GM19099 (cell line): ENCODE results near the gene JADE3.

Source experiments
- POLR2A ChIP-seq: IDR thresholded peaks from 3 replicates; pipeline ENCODE4 v1.6.1; 2011; ENCODE audit warnings: low read depth; ENCODE audit not compliant: insufficient read length; ENCODE audit errors: extremely low read depth

The JADE3 gene

DNA sequence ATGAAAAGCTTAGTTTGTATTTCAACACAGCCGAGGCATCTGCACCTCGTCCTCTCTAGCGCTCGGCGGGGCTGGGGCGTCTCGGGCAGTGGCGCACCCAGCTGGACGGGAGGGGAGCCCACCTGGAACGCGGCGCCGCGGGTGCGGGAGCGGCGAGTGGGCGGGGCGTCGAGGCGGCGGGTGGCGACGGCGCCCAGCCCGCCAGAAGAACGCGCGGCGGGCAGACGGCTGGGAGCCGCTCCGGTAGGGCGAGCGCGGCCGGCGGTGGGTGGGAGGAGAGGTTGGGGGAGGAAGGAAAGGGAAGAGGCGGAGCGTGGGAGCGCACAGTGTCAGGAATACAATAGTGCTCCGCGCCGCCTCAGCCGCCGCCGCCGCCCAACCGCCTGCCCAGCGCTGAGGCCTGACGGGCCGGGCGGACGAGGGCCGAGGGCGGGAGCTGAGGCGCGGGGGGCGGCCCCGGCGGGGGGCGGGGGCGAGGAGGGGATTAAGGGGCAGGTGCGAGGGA lies at the start of gene JADE3:
TSS of gene JADE3 (plus strand) at position 324 of the 505 bp plus-strand sequence. CDS start 72,474 bp downstream, outside the sequence.
- no peak for TF ChIP-seq POLR2A

DNA sequence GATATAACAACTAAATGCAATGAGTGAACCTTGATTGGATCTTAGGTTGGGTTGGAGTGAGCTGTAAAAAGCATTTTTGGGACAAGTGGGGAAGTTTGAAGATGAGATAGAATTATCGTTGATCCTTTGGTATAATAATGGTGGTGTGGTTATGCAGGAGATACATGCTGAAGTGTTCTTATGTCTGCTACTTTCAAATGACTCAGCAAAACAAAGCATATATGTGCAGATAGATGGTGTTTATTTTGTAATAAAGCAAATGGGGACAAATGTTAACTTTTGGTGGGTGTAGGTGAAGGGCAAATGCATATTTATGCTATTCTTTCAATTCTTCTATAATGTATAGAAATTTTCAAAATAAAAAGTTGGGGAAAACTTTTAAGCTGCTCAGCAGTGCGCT lies 49.1 kb upstream of the JADE3 start:
- TF ChIP-seq POLR2A: no peak

DNA sequence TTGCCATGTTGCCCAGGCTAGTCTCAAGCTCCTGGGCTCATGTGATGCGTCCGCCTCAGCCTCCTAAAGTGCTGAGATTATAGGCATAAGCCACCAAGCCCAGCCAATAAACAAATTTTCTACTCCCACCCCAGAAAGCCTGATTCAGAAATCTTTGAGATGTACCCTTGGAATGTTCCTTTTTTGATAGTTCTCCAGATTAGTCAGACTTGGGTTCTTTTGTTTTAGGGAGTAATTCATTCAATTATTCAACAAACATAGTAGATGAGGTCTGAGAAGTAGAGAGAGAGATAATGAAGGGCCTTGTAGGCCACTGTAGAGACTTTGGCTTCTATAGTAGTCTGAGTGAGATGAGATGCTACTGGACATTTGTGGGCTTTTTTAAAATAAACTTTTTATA lies 47.6 kb upstream of the JADE3 start:
- TF ChIP-seq POLR2A: no peak

DNA sequence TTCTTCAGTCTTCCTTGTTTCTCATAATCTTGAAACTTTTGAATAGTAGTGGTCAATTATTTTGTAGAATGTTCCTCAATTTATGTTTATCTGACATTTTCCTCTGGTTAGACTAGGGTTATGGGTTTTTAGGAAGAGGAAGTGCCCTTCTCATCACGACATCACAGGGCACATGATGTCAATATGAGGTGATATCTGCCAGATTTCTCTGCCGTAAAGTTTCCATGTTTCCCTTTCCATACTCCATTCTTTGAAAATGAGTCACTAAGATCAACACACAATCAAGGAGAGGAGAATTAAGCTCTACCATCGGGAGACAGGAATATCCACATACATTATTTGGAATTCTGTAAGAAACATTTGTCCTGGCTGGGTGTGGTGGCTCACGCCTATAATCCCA lies 46.9 kb upstream of the JADE3 start:
- no peak for TF ChIP-seq POLR2A

DNA sequence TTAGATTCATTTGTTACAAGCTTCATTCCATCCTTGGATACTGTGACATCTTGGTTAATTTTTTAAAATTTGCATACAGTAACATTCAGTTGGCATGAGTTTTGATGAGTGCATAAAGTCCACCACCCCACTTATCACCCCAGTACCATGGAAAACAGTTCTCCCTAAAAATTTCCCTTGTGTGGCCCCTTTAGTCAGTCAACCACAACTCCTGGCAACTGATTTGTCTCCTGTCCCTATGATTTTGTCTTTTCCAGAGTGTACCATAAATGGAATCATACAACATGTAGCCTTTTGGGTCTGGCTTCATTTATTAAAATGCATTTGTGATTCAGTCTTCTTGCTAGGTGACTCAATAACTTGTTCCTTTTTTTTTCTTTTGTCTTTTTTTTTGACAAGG lies 45.5 kb upstream of the JADE3 start:
- TF ChIP-seq POLR2A: no peak

DNA sequence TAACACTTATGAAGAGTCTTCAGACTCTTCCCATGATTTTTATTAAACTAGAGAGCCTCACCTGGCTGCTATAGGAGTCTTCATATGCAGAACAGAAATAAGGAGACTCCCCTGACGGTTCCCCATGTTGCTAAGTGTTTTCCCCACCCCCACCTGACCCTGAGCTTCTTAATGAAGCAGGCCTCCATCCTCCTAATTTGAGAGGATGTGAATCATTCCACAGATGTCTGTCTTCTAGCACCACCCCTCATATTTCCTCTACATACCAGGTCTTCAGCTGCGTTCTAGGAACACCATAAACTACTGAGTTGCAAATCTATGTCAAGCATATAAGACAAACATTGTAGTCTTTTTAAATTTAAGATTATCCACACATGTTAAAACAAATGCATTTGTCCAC lies 38.5 kb upstream of the JADE3 start:
- TF ChIP-seq POLR2A: no peak

DNA sequence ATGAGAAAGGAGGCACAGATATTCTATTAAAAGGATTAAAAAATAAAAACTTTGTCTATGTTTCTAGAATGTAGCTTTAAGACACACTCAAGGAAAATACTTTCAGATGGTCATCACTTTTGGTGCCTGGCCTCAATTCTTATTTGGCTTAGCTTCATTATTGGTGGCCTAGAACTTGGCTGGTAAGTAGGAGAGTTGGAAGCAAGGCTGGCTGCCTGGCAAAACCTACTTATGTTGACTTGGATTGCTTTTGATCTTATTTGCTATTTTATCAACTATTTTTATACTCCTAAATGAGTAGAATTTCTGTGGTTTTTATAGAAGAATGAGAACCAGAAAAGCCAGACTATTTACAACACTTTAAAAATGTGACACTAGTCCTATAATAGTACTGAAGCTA lies 35.3 kb upstream of the JADE3 start:
- no peak for TF ChIP-seq POLR2A

DNA sequence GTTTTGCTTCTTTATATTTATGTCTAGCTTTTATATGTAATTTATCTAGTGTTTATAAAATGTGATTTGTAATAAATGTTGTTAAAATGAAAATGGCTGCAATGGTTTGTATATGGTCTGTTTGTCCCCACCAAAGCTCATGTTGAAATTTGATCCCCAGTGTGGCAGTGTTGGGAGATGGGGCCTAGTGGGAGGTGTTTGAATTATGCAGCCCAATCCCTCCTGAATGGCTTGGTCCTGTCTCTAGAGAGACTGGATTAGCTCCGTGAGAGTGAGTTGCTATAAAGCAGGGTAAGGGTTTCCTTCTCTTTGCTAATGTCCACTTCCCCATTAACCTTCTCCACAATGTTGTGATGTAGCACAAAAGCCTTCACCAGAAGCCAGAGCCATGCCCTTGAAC lies 30.0 kb upstream of the JADE3 start:
- no peak for TF ChIP-seq POLR2A

DNA sequence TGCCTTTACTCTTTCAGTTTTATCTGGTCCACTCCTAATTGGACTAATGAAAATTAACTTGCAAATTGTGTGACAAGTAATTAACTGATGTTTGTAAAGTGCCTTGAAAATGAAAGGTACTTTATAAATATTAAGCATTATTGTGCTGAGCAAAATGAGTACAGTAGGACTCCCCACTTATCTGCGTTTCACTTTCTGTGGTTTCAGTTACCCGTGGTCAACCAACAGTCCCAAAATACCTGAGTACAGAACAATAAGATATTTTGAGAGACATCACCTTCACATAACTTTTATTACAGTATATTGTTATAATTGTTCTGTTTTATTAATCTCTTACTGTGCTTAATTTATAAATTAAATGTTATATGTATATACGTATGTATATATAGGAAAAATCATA lies 27.4 kb upstream of the JADE3 start:
- TF ChIP-seq POLR2A: no peak

DNA sequence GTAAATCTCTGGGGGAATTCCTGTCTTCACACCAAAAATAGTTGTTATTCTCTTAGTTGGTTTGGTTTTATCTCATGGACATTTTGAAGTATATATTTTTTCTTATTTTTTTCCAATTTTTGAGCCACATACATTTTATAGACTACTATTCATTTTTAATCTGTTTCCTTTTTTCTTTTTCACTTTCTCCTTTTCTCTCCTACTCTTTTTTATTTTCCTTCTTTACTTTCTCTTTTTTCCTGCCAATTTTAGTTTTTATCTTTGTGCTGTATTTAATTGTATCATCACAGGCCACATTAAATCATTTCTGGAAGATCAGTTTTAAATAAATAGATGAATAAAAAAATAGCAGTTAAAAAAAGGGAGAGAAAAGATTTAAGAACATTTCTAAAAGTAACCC lies 14.0 kb upstream of the JADE3 start:
- no peak for TF ChIP-seq POLR2A

DNA sequence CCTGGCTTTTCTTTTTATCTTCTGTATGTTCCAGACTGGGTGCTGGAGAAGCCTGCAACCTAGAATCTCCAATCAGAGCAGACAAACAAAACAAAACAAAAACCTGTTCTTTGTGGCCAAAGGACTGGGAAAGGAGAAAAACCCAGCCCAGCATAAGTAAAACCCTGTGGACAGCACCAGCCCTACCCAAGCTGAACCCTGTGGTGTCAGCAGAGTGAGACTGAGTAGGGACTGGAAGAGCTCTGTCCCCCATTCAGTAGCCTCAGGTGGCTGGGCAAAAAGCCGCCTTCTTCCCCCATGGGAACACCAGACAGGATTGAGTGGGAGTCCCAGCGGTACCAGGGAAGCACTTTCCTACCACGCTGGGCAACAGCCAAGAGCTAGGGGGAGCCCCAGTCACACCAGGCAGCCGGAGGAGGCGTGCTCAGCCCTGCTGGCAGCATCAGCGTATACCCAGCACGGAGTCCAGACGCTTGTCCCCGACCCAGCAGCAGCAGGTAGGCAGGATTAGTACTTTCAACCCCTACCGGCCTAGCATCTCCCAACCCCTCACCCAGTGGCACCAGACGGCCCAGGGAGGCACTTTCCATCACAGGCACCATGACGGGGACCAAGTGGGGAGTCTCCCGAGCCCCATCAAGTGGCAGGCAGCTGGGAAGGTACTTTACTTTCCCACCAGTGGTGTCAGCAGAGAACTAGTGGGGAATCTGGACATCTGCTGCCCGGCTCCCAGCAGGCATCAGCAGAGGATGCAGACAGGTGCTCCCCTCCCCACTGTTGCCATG lies 8.6 kb upstream of the JADE3 start:
- TF ChIP-seq POLR2A: no peak

DNA sequence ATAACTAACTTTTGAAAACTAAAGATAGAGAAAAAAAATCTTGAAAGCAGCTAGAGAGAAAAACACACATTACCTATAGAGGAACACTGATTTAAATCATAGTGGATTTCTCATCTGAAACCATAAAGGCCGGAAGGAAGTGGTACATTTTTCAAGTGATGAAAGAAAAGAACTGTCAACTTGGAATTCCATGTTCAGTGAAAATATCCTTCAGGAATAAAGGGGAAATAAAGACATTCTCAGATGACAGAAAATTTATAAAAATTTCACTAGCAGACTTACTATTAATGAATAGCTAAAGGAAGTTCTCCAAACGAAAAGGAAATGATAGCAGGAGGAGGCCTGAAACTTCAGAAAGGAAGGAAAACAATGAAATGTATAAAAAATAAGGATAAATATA lies 7.6 kb upstream of the JADE3 start:
- no peak for TF ChIP-seq POLR2A

DNA sequence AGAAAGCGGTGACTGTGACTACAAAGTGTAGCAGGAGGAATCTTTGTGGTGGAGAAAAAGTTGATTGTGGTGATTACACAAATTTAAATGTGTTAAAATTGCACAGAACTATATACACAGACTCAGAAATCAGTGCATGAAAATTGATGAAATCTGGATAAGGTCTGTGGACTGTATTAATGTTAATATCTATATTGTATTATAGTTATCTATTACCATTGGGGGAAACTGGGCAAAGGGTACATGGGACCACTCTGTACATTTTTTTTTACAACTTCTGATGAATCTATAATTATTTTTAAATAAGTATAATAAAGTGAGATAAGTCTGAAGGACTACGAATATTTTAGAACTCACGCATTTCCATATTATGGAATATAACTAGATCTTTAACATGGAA lies 1.8 kb upstream of the JADE3 start:
- no peak for TF ChIP-seq POLR2A

DNA sequence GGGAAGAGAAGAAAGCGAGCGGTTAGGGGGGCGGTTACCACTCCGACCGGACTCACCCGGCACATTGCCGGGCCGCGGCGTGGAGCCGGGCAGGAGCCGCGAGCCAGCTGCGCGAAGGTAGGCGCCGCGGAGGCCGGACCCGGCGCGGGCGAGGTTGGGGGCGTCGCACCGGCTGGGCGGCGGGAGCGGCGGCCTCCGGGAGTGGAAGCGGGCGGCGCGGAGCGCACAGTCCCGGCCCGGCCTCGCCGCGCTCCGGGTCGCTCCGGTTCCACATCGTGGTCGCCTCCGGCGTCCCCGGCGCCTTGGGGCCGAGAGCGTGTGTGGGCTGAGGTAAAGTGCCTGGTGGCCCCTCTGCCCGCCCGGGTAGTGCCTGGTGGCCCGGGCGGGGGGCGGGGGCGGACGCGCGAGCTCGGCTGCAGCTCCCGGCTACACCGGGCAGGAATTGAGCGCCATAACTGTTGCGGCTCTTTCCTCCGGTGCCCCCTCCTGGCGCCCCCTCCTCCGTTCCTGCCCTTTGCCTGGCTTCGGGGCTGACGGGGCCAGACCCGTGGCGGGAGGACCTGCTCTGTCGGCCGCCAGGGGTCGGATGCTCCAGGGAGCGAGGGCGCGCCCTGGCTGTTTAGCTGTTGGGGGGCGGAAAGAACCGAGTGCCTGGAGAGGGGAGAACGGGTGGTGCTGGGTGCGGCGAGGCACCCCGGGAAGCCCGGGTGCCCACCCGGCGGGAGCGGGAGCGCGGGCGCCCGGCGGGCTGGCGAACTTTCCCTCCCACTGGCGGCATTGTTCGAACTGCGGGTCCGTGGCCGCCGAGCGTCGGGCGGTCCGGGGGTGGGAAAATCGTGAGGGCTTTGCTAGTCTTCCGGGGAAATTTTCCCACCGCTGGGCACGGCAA lies 626 bp downstream of the JADE3 start:
- no peak for TF ChIP-seq POLR2A

DNA sequence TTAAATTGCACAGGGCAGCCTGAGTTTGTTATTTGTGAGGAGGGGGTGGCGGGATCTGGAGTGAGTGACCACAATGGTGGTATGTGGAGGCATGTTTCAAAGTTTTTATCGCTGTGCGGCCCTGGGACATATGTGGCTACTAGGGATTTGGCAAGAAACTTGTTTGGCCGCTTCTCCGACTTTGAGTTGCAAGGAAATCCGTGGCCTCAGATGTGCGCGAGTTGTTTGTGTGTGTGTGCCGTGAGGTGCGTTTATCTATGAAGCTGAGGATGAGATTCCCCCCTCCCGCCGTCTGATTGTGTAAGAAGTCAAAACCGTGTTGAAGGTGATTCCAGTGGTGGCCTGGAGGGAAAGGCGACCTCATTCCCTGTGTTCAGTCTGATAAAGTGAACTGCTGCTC lies 1.4 kb downstream of the JADE3 start:
- TF ChIP-seq POLR2A: no peak

DNA sequence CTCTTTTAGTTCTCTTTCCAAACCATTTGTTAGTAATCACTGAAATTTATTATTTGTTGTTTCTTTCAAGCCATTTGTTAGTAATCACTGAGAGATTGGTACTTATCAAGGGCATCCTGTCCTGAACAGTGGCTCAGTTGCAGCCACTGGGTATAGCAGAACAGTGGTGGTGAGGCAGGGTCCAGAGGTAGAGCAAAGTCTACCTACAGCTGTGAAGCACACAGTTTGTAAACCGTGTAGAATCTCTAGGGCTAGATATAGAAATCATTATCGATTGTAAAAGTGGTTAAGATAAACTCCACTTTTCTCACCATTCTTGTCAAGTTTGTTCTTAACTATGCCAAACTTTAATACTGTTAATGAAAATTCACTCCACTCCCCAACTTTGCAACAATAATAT lies 4.1 kb downstream of the JADE3 start:
- TF ChIP-seq POLR2A: no peak
